ENCODE data around the gene RGS11. TPM values are rescaled to one million over a fixed set of nuclear protein-coding genes. Genes with fewer than 3 reads are reported as not detected.

Gene RGS11
- total and polyA plus RNA-seq, 4 donors: 0.51 to 1.6 (median 0.77) TPM; not detected in 1

DNA sequence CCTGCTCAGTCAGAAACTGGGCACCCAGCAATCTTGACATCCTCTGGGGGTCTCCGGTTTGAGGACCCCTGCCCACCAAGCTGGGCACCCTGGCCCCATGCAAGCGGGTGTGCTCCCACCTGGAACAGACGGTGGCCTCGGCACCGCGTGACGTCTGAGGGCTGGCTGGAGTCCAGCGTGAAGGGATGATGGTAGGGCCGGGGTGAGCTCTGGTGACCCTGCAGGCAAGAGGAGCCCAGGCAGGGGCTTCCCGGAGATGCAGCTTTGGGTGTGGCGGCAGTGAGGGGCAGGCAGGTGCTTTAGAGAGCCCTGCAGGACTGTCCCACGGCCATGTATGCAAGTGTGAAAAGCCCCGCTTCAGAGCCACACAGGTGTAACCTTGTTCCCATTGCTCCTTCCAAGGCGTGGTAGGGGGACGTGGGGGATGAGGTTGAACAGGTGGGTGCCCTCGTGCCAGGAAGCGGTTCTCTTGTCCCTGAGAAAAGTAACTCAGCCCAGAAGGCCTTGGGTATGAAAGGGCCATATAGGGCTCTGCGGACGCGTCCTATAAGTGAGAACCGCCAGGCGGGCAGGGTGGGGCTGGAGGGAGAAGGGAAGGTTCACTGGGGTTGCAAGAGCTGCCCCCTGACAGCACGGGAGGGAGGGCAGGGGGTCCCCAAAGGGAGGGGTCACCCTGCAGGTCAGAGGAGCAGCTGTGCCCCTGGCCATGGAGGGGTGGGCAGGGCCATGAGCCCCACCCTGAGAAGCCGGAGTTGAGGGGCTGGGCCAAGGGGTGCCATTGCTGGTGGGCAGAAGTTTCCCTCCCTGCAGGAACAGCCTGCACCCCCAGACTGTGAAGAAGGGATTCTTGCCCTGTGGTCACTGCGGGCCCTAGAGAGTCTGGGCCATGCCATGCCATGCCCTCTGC is 9.2 kb downstream of the RGS11 start:
- 85% methylated on average over 25 of the region's 25 CpGs for WGBS
- no peaks in the 10 kb centered on the region for H3K9me3 ChIP-seq (ENCODE audit: control insufficient read depth in 4 of 4, low read length in 3 of 4)
- no peak overlapping the region for H3K9ac ChIP-seq (ENCODE audit: low read depth in 1 of 2, low read length in 2 of 2)
- no peak for DNase-seq (ENCODE audit: low spot score)
- H3K4me1 ChIP-seq (ENCODE audit: control insufficient read depth in 4 of 4, insufficient read depth in 4 of 4, low read length in 3 of 4): no peaks in the 10 kb centered on the region
- no peak overlapping the region for H3K4me3 ChIP-seq (ENCODE audit: low read depth in 1 of 3, low read length in 3 of 3)
- no peak overlapping the region for H3K27ac ChIP-seq (ENCODE audit: low read depth in 1 of 2, low read length in 2 of 2)
- H3K36me3 ChIP-seq (ENCODE audit: control insufficient read depth in 4 of 4, insufficient read depth in 3 of 4, low read depth in 1 of 4, low read length in 3 of 4): peaks cover 0 to 29% (median 7%) of the 10 kb centered on the region in 4 donors
- TF ChIP-seq EGR1 (IDR thresholded peaks at IDR 0.05; ENCODE audit: low read depth in 2 of 2): no peak
- TF ChIP-seq, protein P1, sequence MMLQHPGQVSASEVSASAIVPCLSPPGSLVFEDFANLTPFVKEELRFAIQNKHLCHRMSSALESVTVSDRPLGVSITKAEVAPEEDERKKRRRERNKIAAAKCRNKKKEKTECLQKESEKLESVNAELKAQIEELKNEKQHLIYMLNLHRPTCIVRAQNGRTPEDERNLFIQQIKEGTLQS (IDR thresholded peaks at IDR 0.05): no peak
- TF ChIP-seq RAD21 (IDR thresholded peaks at IDR 0.05): no peak
- TF ChIP-seq, protein P2, sequence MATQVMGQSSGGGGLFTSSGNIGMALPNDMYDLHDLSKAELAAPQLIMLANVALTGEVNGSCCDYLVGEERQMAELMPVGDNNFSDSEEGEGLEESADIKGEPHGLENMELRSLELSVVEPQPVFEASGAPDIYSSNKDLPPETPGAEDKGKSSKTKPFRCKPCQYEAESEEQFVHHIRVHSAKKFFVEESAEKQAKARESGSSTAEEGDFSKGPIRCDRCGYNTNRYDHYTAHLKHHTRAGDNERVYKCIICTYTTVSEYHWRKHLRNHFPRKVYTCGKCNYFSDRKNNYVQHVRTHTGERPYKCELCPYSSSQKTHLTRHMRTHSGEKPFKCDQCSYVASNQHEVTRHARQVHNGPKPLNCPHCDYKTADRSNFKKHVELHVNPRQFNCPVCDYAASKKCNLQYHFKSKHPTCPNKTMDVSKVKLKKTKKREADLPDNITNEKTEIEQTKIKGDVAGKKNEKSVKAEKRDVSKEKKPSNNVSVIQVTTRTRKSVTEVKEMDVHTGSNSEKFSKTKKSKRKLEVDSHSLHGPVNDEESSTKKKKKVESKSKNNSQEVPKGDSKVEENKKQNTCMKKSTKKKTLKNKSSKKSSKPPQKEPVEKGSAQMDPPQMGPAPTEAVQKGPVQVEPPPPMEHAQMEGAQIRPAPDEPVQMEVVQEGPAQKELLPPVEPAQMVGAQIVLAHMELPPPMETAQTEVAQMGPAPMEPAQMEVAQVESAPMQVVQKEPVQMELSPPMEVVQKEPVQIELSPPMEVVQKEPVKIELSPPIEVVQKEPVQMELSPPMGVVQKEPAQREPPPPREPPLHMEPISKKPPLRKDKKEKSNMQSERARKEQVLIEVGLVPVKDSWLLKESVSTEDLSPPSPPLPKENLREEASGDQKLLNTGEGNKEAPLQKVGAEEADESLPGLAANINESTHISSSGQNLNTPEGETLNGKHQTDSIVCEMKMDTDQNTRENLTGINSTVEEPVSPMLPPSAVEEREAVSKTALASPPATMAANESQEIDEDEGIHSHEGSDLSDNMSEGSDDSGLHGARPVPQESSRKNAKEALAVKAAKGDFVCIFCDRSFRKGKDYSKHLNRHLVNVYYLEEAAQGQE (IDR thresholded peaks at IDR 0.05): no peak
- TF ChIP-seq, protein P3, sequence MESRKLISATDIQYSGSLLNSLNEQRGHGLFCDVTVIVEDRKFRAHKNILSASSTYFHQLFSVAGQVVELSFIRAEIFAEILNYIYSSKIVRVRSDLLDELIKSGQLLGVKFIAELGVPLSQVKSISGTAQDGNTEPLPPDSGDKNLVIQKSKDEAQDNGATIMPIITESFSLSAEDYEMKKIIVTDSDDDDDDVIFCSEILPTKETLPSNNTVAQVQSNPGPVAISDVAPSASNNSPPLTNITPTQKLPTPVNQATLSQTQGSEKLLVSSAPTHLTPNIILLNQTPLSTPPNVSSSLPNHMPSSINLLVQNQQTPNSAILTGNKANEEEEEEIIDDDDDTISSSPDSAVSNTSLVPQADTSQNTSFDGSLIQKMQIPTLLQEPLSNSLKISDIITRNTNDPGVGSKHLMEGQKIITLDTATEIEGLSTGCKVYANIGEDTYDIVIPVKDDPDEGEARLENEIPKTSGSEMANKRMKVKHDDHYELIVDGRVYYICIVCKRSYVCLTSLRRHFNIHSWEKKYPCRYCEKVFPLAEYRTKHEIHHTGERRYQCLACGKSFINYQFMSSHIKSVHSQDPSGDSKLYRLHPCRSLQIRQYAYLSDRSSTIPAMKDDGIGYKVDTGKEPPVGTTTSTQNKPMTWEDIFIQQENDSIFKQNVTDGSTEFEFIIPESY (IDR thresholded peaks at IDR 0.05): no peak
- no peak for TF ChIP-seq RXRA (IDR thresholded peaks at IDR 0.05)
- TF ChIP-seq, protein P4, sequence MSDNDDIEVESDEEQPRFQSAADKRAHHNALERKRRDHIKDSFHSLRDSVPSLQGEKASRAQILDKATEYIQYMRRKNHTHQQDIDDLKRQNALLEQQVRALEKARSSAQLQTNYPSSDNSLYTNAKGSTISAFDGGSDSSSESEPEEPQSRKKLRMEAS (IDR thresholded peaks at IDR 0.05): no peak
- no peak for TF ChIP-seq NR2F2 (IDR thresholded peaks at IDR 0.05)
- TF ChIP-seq TAF1 (conservative IDR thresholded peaks at IDR 0.05): no peak
- TF ChIP-seq FOXA2 (IDR thresholded peaks at IDR 0.05): no peak
- TF ChIP-seq GABPA (IDR thresholded peaks at IDR 0.05 in 1 of 2, conservative IDR thresholded peaks at IDR 0.05 in 1 of 2): no peak
- no peak for TF ChIP-seq HNF4G (IDR thresholded peaks at IDR 0.05)
- no peak for TF ChIP-seq YY1 (IDR thresholded peaks at IDR 0.05)
- TF ChIP-seq HNF4A (conservative IDR thresholded peaks at IDR 0.05): no peak
- no peak for TF ChIP-seq JUND (IDR thresholded peaks at IDR 0.05)
- TF ChIP-seq SP1 (IDR thresholded peaks at IDR 0.05): no peak
- H3K27me3 ChIP-seq (ENCODE audit: control insufficient read depth in 4 of 4, insufficient read depth in 4 of 4, low read length in 3 of 4): no peaks in the 10 kb centered on the region

DNA sequence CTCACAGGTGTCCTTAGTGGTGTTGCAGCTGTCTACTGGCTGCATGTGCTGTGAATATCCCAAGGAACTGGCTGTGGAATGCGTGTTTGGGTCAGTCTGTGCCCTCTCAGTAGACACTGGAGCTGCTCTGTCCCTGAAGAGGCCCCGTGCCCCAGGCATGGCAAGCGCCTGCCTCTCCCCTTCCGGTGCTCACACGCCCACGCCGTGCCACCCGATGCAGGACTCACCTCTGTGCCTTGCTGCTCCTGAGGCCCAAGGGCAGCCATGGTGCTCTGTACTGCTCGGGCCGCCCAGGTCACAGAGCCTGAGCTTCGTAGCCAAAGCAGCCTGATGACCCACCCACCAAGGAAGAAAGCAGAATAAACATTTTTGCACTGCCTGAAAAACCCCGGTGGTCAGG is 10.0 kb downstream of the RGS11 start:
- no peak overlapping the region for H3K27ac ChIP-seq (ENCODE audit: low read depth in 1 of 2, low read length in 2 of 2)
- no peak for DNase-seq (ENCODE audit: low spot score)
- no peaks in the 10 kb centered on the region for H3K4me1 ChIP-seq (ENCODE audit: control insufficient read depth in 4 of 4, insufficient read depth in 4 of 4, low read length in 3 of 4)
- H3K36me3 ChIP-seq (ENCODE audit: control insufficient read depth in 4 of 4, insufficient read depth in 3 of 4, low read depth in 1 of 4, low read length in 3 of 4): peaks cover 0 to 37% (median 9%) of the 10 kb centered on the region in 4 donors
- TF ChIP-seq SP1 (IDR thresholded peaks at IDR 0.05) (no peak), HNF4G (IDR thresholded peaks at IDR 0.05) (no peak)
- TF ChIP-seq, protein P4 (IDR thresholded peaks at IDR 0.05): no peak
- H3K9ac ChIP-seq (ENCODE audit: low read depth in 1 of 2, low read length in 2 of 2): no peak overlapping the region
- WGBS: 84% methylated on average over 12 of the region's 12 CpGs
- H3K9me3 ChIP-seq (ENCODE audit: control insufficient read depth in 4 of 4, low read length in 3 of 4): no peaks in the 10 kb centered on the region
- no peaks in the 10 kb centered on the region for H3K27me3 ChIP-seq (ENCODE audit: control insufficient read depth in 4 of 4, insufficient read depth in 4 of 4, low read length in 3 of 4)
- H3K4me3 ChIP-seq (ENCODE audit: low read depth in 1 of 3, low read length in 3 of 3): no peak overlapping the region

Data from liver (tissue), 9 donors.